Liver (tissue), 3 donors: ENCODE data around the gene HAND2.

Experiments used
- CTCF ChIP-seq: fragments of 150-350 bp; IDR thresholded peaks from 2 replicates; pipeline ENCODE4 v1.5.1; 2017; ENCODE audit warnings: improper control_type of control experiment, low read depth, low read length; ENCODE audit not compliant: missing input control
- EGR1 ChIP-seq, 2 donors: IDR thresholded peaks; 2 replicates each; pipeline ENCODE4 v1.6.1; 2016 to 2018; ENCODE audit warnings: antibody characterized with exemption in 2 of 2, low read depth in 2 of 2
- FOXA1 ChIP-seq: IDR thresholded peaks from 2 replicates; pipeline ENCODE4 v1.6.1; 2016; ENCODE audit warnings: antibody characterized with exemption
- GABPA ChIP-seq, 2 donors: IDR thresholded peaks in 1 of 2; conservative IDR thresholded peaks in 1 of 2; 2 replicates each; pipeline ENCODE4 v1.6.1; 2016; ENCODE audit warnings: antibody characterized with exemption in 2 of 2, mild to moderate bottlenecking in 1 of 2, moderate library complexity in 1 of 2
- MAX ChIP-seq: IDR thresholded peaks from 2 replicates; pipeline ENCODE4 v1.6.1; 2016; ENCODE audit warnings: antibody characterized with exemption
- RAD21 ChIP-seq, 2 donors: IDR thresholded peaks; 2 replicates each; pipeline ENCODE4 v1.6.1; 2016; ENCODE audit warnings: antibody characterized with exemption in 2 of 2, mild to moderate bottlenecking in 2 of 2
- REST ChIP-seq: IDR thresholded peaks from 2 replicates; pipeline ENCODE4 v1.6.1; 2016; ENCODE audit warnings: antibody characterized with exemption, mild to moderate bottlenecking
- RXRA ChIP-seq, 2 donors: IDR thresholded peaks; 2 replicates each; pipeline ENCODE4 v1.6.1; 2017 to 2018; ENCODE audit warnings: antibody characterized with exemption in 2 of 2, mild to moderate bottlenecking in 1 of 2
- SP1 ChIP-seq: IDR thresholded peaks from 2 replicates; pipeline ENCODE4 v1.6.1; 2018; ENCODE audit warnings: antibody characterized with exemption, mild to moderate bottlenecking
- ZBTB33 ChIP-seq: IDR thresholded peaks from 2 replicates; pipeline ENCODE4 v1.6.1; 2016; ENCODE audit warnings: antibody characterized with exemption
- donor health status: healthy.
- donor health status: healthy.

- TF ChIP-seq CTCF, result no peak
- TF ChIP-seq REST, result no peak
- no peak for TF ChIP-seq MAX
- no peak for TF ChIP-seq GABPA (IDR thresholded peaks at IDR 0.05 in 1 of 2, conservative IDR thresholded peaks at IDR 0.05 in 1 of 2)
- TF ChIP-seq ZBTB33, result no peak
- TF ChIP-seq FOXA1, result no peak
- TF ChIP-seq RXRA (IDR thresholded peaks at IDR 0.05), result no peak
- TF ChIP-seq SP1, result no peak
- TF ChIP-seq RAD21 (IDR thresholded peaks at IDR 0.05), result no peak
- no peak for TF ChIP-seq EGR1 (IDR thresholded peaks at IDR 0.05; ENCODE audit: low read depth in 2 of 2)
These were observed 9.0 kb downstream of the HAND2 start for GRCh38 chr4:173520921-173521466.
